HAP-1 (cell line): ENCODE measurements around the gene CHPF2.
A peak's percentile ranks its signal among the peaks of the same experiment; 100 is the strongest.

Experiments used
- DNase-seq, 2 experiments: peaks; one replicate each; pipeline ENCODE4 v3.0.0-alpha.2; 2016 to 2020; ENCODE audit warnings: low spot score in 2 of 2
- H3K27me3 ChIP-seq: fragments of 250-450 bp; sonication (Bioruptor Pico); 2 replicates; pipeline ENCODE4 v1.5.1; 2020; ENCODE audit warnings: low read depth, mild to moderate bottlenecking, moderate library complexity
- H3K36me3 ChIP-seq: fragments of 250-450 bp; sonication (Bioruptor Pico); replicated peaks from 2 replicates; pipeline ENCODE4 v1.5.1; 2020; ENCODE audit warnings: mild to moderate bottlenecking
- H3K4me1 ChIP-seq: fragments of 250-450 bp; sonication (Bioruptor Pico); 2 replicates; pipeline ENCODE4 v1.5.1; 2020; ENCODE audit warnings: mild to moderate bottlenecking
- H3K4me3 ChIP-seq: fragments of 250-450 bp; sonication (Bioruptor Pico); 2 replicates; pipeline ENCODE4 v1.5.1; 2020; ENCODE audit warnings: mild to moderate bottlenecking, moderate library complexity
- H3K9me3 ChIP-seq: fragments of 250-450 bp; sonication (Bioruptor Pico); 2 replicates; pipeline ENCODE4 v1.5.1; 2020; ENCODE audit warnings: mild to moderate bottlenecking, moderate library complexity
- in situ Hi-C: fragments of 300-500 bp; cut with MboI; formaldehyde crosslinking; loops from 3 replicates; pipeline ENCODE4 v1.14.3; 2020; ENCODE audit warnings: low sequenced_read_pairs, inconsistent platforms, mixed read lengths

CHPF2 gene

GRCh38 chr7:151242159-151243044 lies 10.1 kb downstream of the CHPF2 start:
- in situ Hi-C loops: no loop called here
- Histone ChIP-seq H3K27me3 (no peaks in the 10 kb centered on the region), H3K4me1 (peaks cover 25% of the 10 kb centered on the region), H3K36me3 (peaks cover 38% of the 10 kb centered on the region), H3K9me3 (no peaks in the 10 kb centered on the region), H3K4me3 (no peak overlapping the region)
- DNase-seq: no peak

GRCh38 chr7:151243045-151243349 lies 10.7 kb downstream of the CHPF2 start:
- H3K4me3 ChIP-seq: no peak overlapping the region
- H3K27me3 ChIP-seq: no peaks in the 10 kb centered on the region
- peaks cover 32% of the 10 kb centered on the region for H3K36me3 ChIP-seq
- in situ Hi-C loops: no loop called here
- no peak for DNase-seq
- H3K4me1 ChIP-seq: peaks cover 30% of the 10 kb centered on the region
- no peaks in the 10 kb centered on the region for H3K9me3 ChIP-seq

- H3K4me1 ChIP-seq: peaks cover 30% of the 10 kb centered on the region
- no peak overlapping the region for H3K4me3 ChIP-seq
- peak in 1 of 2 experiments; percentile 58 for DNase-seq
- no peaks in the 10 kb centered on the region for H3K9me3 ChIP-seq
- no peaks in the 10 kb centered on the region for H3K27me3 ChIP-seq
- in situ Hi-C loops: no loop called here
- peaks cover 26% of the 10 kb centered on the region for H3K36me3 ChIP-seq
Observed at GRCh38 chr7:151243408-151244195, 11.3 kb downstream of the CHPF2 start.

GRCh38 chr7:151244196-151244840 lies 12.0 kb downstream of the CHPF2 start:
- Histone ChIP-seq H3K4me1 (peaks cover 35% of the 10 kb centered on the region), H3K9me3 (no peaks in the 10 kb centered on the region), H3K36me3 (peaks cover 21% of the 10 kb centered on the region), H3K27me3 (no peaks in the 10 kb centered on the region), H3K4me3 (no peak overlapping the region)
- in situ Hi-C loops: no loop called here
- peak; percentile 34 to 76 for DNase-seq

- peak in 1 of 2 experiments; percentile 39 for DNase-seq
- peaks cover 17% of the 10 kb centered on the region for H3K36me3 ChIP-seq
- no peaks in the 10 kb centered on the region for H3K9me3 ChIP-seq
- no peaks in the 10 kb centered on the region for H3K27me3 ChIP-seq
- H3K4me1 ChIP-seq: peaks cover 39% of the 10 kb centered on the region
- peak overlapping the region; percentile 28 for H3K4me3 ChIP-seq
- in situ Hi-C loops: no loop called here
Observed at GRCh38 chr7:151244841-151245346, 12.6 kb downstream of the CHPF2 start.

- H3K9me3 ChIP-seq: no peaks in the 10 kb centered on the region
- peak overlapping the region; percentile 28 for H3K4me3 ChIP-seq
- in situ Hi-C loops: no loop called here
- peaks cover 14% of the 10 kb centered on the region for H3K36me3 ChIP-seq
- H3K4me1 ChIP-seq: peaks cover 41% of the 10 kb centered on the region
- DNase-seq: peak; percentile 14 to 77
- H3K27me3 ChIP-seq: no peaks in the 10 kb centered on the region
Observed at GRCh38 chr7:151245360-151246101, 13.2 kb downstream of the CHPF2 start.

- no peaks in the 10 kb centered on the region for H3K9me3 ChIP-seq
- DNase-seq: no peak
- peaks cover 45% of the 10 kb centered on the region for H3K4me1 ChIP-seq
- no peaks in the 10 kb centered on the region for H3K27me3 ChIP-seq
- in situ Hi-C loops: no loop called here
- H3K36me3 ChIP-seq: peaks cover 7% of the 10 kb centered on the region
- H3K4me3 ChIP-seq: peak overlapping the region; percentile 28; the same call in 1 of the 2 replicates
Observed at GRCh38 chr7:151246102-151246850, 14.0 kb downstream of the CHPF2 start.

- Histone ChIP-seq H3K9me3 (no peaks in the 10 kb centered on the region; the same call in 1 of the 2 replicates), H3K36me3 (no peaks in the 10 kb centered on the region; the same call in 1 of the 2 replicates), H3K27me3 (no peaks in the 10 kb centered on the region), H3K4me1 (peaks cover 49% of the 10 kb centered on the region), H3K4me3 (peak overlapping the region; percentile 46)
- in situ Hi-C loops: no loop called here
- no peak for DNase-seq
Observed at GRCh38 chr7:151246851-151247580, 14.7 kb downstream of the CHPF2 start.

GRCh38 chr7:151247611-151248345 lies 15.5 kb downstream of the CHPF2 start:
- Histone ChIP-seq H3K4me3 (peak overlapping the region; percentile 46), H3K27me3 (no peaks in the 10 kb centered on the region), H3K4me1 (peaks cover 57% of the 10 kb centered on the region), H3K36me3 (no peaks in the 10 kb centered on the region), H3K9me3 (no peaks in the 10 kb centered on the region; the same call in 1 of the 2 replicates)
- DNase-seq: peak; percentile 28 to 59
- in situ Hi-C loops: no loop called here

- peak; percentile 34 to 79 for DNase-seq
- peak within 1 kb of the TSS; percentile 46 for H3K4me3 ChIP-seq
- H3K4me1 ChIP-seq: peaks cover 58% of the 10 kb centered on the region
- no peaks in the 10 kb centered on the region for H3K36me3 ChIP-seq
- no peaks in the 10 kb centered on the region; the same call in 1 of the 2 replicates for H3K9me3 ChIP-seq
- in situ Hi-C loops: no loop called here
- H3K27me3 ChIP-seq: no peaks in the 10 kb centered on the region
Observed at GRCh38 chr7:151248346-151249033, 16.2 kb downstream of the CHPF2 start, which contains the start of gene SMARCD3. Gene SMARCD3, minus strand, starts transcription at chr7:151248694. Its CDS starts 132 bp downstream, at chr7:151248562.
